ENCODE measurements around the gene NRG3.
"Not testable (repeated sequence)": the region's sequence is repeated elsewhere in the genome, so short reads cannot be mapped to it uniquely, and the experiment has no call there.

Gene NRG3

GRCh38 chr10:81963606-81964005, 88.6 kb downstream of the NRG3 start:
- DNase-seq, result no peak

GRCh38 chr10:81967716-81968115, 92.7 kb downstream of the NRG3 start:
- no peak for DNase-seq

GRCh38 chr10:81969136-81969535, 94.1 kb downstream of the NRG3 start:
- DNase-seq, result no peak

- no peak for DNase-seq
These were observed 103.2 kb downstream of the NRG3 start for GRCh38 chr10:81978238-81978637.

- DNase-seq, result no peak
These were observed 106.7 kb downstream of the NRG3 start for GRCh38 chr10:81981724-81982123.

- no peak for DNase-seq
These were observed 109.4 kb downstream of the NRG3 start for GRCh38 chr10:81984428-81984827.

GRCh38 chr10:81995254-81995653, 120.3 kb downstream of the NRG3 start:
- no peak for DNase-seq

- DNase-seq, result no peak
These were observed 121.9 kb downstream of the NRG3 start for GRCh38 chr10:81996927-81997326.

- no peak for DNase-seq
These were observed 146.0 kb downstream of the NRG3 start for GRCh38 chr10:82020999-82021398.

- DNase-seq, result no peak
These were observed 152.7 kb downstream of the NRG3 start for GRCh38 chr10:82027711-82028110.

GRCh38 chr10:82037076-82037475, 162.1 kb downstream of the NRG3 start:
- no peak for DNase-seq

GRCh38 chr10:82038587-82038986, 163.6 kb downstream of the NRG3 start:
- DNase-seq, result no peak

GRCh38 chr10:82040336-82040735, 165.3 kb downstream of the NRG3 start:
- no peak for DNase-seq

GRCh38 chr10:82041018-82041417, 166.0 kb downstream of the NRG3 start:
- DNase-seq, result no peak

GRCh38 chr10:82056391-82056790, 181.4 kb downstream of the NRG3 start:
- DNase-seq, result no peak

GRCh38 chr10:82067192-82067591, 192.2 kb downstream of the NRG3 start:
- not testable (repeated sequence) for DNase-seq

- no peak for DNase-seq
These were observed 193.5 kb downstream of the NRG3 start for GRCh38 chr10:82068501-82068900.

GRCh38 chr10:82071231-82071630, 196.2 kb downstream of the NRG3 start:
- no peak for DNase-seq

- no peak for DNase-seq
These were observed 197.1 kb downstream of the NRG3 start for GRCh38 chr10:82072124-82072523.

GRCh38 chr10:82075605-82076004, 200.6 kb downstream of the NRG3 start:
- no peak for DNase-seq

- DNase-seq, result no peak
These were observed 209.5 kb downstream of the NRG3 start for GRCh38 chr10:82084496-82084895.

GRCh38 chr10:82084904-82085303, 209.9 kb downstream of the NRG3 start:
- no peak for DNase-seq

GRCh38 chr10:82089327-82089726, 214.3 kb downstream of the NRG3 start:
- no peak for DNase-seq

- DNase-seq, result no peak
These were observed 216.4 kb downstream of the NRG3 start for GRCh38 chr10:82091413-82091812.

GRCh38 chr10:82092111-82092510, 217.1 kb downstream of the NRG3 start:
- no peak for DNase-seq

- DNase-seq, result no peak
These were observed 249.7 kb downstream of the NRG3 start for GRCh38 chr10:82124713-82125112.
